DOHH2 (cell line): Measurements from ENCODE around the gene F2R.
"Not testable (repeated sequence)": the region's sequence is repeated elsewhere in the genome, so short reads cannot be mapped to it uniquely, and the experiment has no call there.

ENCODE experiments used
- H3F3A ChIP-seq: fragments of 200-600 bp; sonication (generic), shearing (Covaris generic); 2 replicates; pipeline ENCODE4 v1.6.0; 2016; ENCODE audit warnings: antibody characterized with exemption, mild to moderate bottlenecking; ENCODE audit not compliant: control insufficient read depth, insufficient read depth
- H3K27ac ChIP-seq: fragments of 200-600 bp; sonication (generic); 2 replicates; pipeline ENCODE4 v1.5.1; 2014; ENCODE audit warnings: low read depth, mild to moderate bottlenecking, low read length, moderate library complexity
- H3K27me3 ChIP-seq: fragments of 200-600 bp; sonication (generic); 2 replicates; pipeline ENCODE4 v1.6.1; 2014; ENCODE audit warnings: mild to moderate bottlenecking, low read length, mixed read lengths; ENCODE audit not compliant: control insufficient read depth
- H3K36me3 ChIP-seq: fragments of 200-600 bp; sonication (generic); 2 replicates; pipeline ENCODE4 v1.6.1; 2014; ENCODE audit warnings: mild to moderate bottlenecking, low read length, moderate library complexity, mixed read lengths; ENCODE audit not compliant: control insufficient read depth
- H3K4me1 ChIP-seq: fragments of 200-600 bp; sonication (generic); 2 replicates; pipeline ENCODE4 v1.6.1; 2014; ENCODE audit warnings: mild to moderate bottlenecking, low read length, mixed read lengths; ENCODE audit not compliant: control insufficient read depth
- H3K4me2 ChIP-seq: fragments of 200-600 bp; sonication (generic); 2 replicates; pipeline ENCODE4 v1.6.0; 2014; ENCODE audit warnings: mild to moderate bottlenecking, low read length, moderate library complexity
- H3K4me3 ChIP-seq: fragments of 200-600 bp; sonication (generic); 2 replicates; pipeline ENCODE4 v1.5.1; 2014; ENCODE audit warnings: mild to moderate bottlenecking, low read length, mixed read lengths
- H3K79me2 ChIP-seq: fragments of 200-600 bp; sonication (generic); 2 replicates; pipeline ENCODE4 v1.6.1; 2014; ENCODE audit warnings: mild to moderate bottlenecking, low read length, mixed read lengths; ENCODE audit not compliant: control insufficient read depth
- H3K9me2 ChIP-seq: fragments of 200-600 bp; sonication (generic); replicated peaks from 2 replicates; pipeline ENCODE4 v1.6.1; 2014; ENCODE audit warnings: mild to moderate bottlenecking, low read length, mixed read lengths; ENCODE audit not compliant: control insufficient read depth
- H3K9me3 ChIP-seq: fragments of 200-600 bp; sonication (generic); 2 replicates; pipeline ENCODE4 v1.6.1; 2014; ENCODE audit warnings: antibody characterized with exemption, low read length, mixed read lengths; ENCODE audit not compliant: control insufficient read depth, insufficient read depth
- H4K20me1 ChIP-seq: fragments of 200-600 bp; sonication (generic); 2 replicates; pipeline ENCODE4 v1.6.0; 2014; ENCODE audit warnings: low read depth, mild to moderate bottlenecking, antibody characterized with exemption, low read length, moderate library complexity; ENCODE audit not compliant: control insufficient read depth, insufficient read depth
- CTCF ChIP-seq: fragments of 200-600 bp; sonication (generic); IDR thresholded peaks from one replicate; pipeline ENCODE4 v1.5.1; 2014; ENCODE audit warnings: antibody characterized with exemption, mild to moderate bottlenecking, low read depth, low read length; ENCODE audit not compliant: poor library complexity, severe bottlenecking
- EZH2phosphoT487 ChIP-seq: fragments of 200-600 bp; sonication (generic); IDR thresholded peaks from 2 replicates; pipeline ENCODE4 v1.6.1; 2017; ENCODE audit warnings: borderline replicate concordance, mild to moderate bottlenecking, antibody characterized with exemption, low read length, moderate library complexity, mixed read lengths

F2R gene

GRCh38 chr5:76736679-76737556 lies 21.0 kb downstream of the F2R start:
- Histone ChIP-seq H4K20me1 (no peaks in the 10 kb centered on the region), H3K4me2 (no peak overlapping the region), H3K4me3 (no peak overlapping the region), H3K27me3 (no peaks in the 10 kb centered on the region), H3F3A (no peaks in the 10 kb centered on the region), H3K79me2 (no peaks in the 10 kb centered on the region), H3K9me2 (no peaks in the 10 kb centered on the region), H3K9me3 (no peaks in the 10 kb centered on the region), H3K36me3 (no peaks in the 10 kb centered on the region), H3K27ac (no peak overlapping the region), H3K4me1 (no peaks in the 10 kb centered on the region)
- TF ChIP-seq EZH2phosphoT487 (no peak), CTCF (no peak)

GRCh38 chr5:76737846-76738245 lies 21.9 kb downstream of the F2R start:
- H3K4me3 ChIP-seq, result no peak overlapping the region
- no peaks in the 10 kb centered on the region for H4K20me1 ChIP-seq
- no peak overlapping the region for H3K27ac ChIP-seq
- no peaks in the 10 kb centered on the region for H3K9me2 ChIP-seq
- no peaks in the 10 kb centered on the region for H3F3A ChIP-seq
- H3K4me1 ChIP-seq, result no peaks in the 10 kb centered on the region
- no peaks in the 10 kb centered on the region for H3K9me3 ChIP-seq
- no peak for TF ChIP-seq CTCF
- TF ChIP-seq EZH2phosphoT487, result no peak
- no peaks in the 10 kb centered on the region for H3K27me3 ChIP-seq
- H3K4me2 ChIP-seq, result no peak overlapping the region
- H3K36me3 ChIP-seq, result no peaks in the 10 kb centered on the region
- no peaks in the 10 kb centered on the region for H3K79me2 ChIP-seq

- H4K20me1 ChIP-seq, H3K79me2 ChIP-seq, H3K36me3 ChIP-seq, H3K27ac ChIP-seq, H3K9me2 ChIP-seq, H3K9me3 ChIP-seq, H3K27me3 ChIP-seq, H3K4me1 ChIP-seq, H3F3A ChIP-seq, H3K4me2 ChIP-seq, H3K4me3 ChIP-seq: not testable (repeated sequence)
Observed at GRCh38 chr5:76741506-76741905, 25.6 kb downstream of the F2R start.

- Histone ChIP-seq H3K36me3 (no peaks in the 10 kb centered on the region), H3K4me1 (no peaks in the 10 kb centered on the region), H4K20me1 (no peaks in the 10 kb centered on the region), H3K9me3 (no peaks in the 10 kb centered on the region), H3K27me3 (no peaks in the 10 kb centered on the region), H3K9me2 (no peaks in the 10 kb centered on the region), H3F3A (no peaks in the 10 kb centered on the region), H3K4me2 (no peak overlapping the region), H3K79me2 (no peaks in the 10 kb centered on the region), H3K27ac (no peak overlapping the region), H3K4me3 (no peak overlapping the region)
- TF ChIP-seq CTCF (no peak), EZH2phosphoT487 (no peak)
Observed at GRCh38 chr5:76742583-76742982, 26.7 kb downstream of the F2R start.
